Nephron (organoid): ENCODE measurements around the gene TRIM9.
"Not testable (repeated sequence)": the region's sequence is repeated elsewhere in the genome, so short reads cannot be mapped to it uniquely, and the experiment has no call there.

Source experiments
- H3K27ac Mint-ChIP-seq, 3 experiments: 2 replicates each; pipeline ENCODE4 v1.8.0; 2020; ENCODE audit warnings: mixed read lengths in 3 of 3, mild to moderate bottlenecking in 2 of 3, moderate library complexity in 1 of 3
- H3K27me3 Mint-ChIP-seq: 2 replicates; pipeline ENCODE4 v1.8.0; 2021; ENCODE audit warnings: low read depth, mild to moderate bottlenecking, moderate library complexity, mixed read lengths
- H3K36me3 Mint-ChIP-seq: 2 replicates; pipeline ENCODE4 v1.8.0; 2020; ENCODE audit warnings: low read depth, mixed read lengths
- H3K4me1 Mint-ChIP-seq: 2 replicates; pipeline ENCODE4 v1.8.0; 2020; ENCODE audit warnings: mixed read lengths
- H3K4me3 Mint-ChIP-seq, 3 experiments: 2 replicates each; pipeline ENCODE4 v1.8.0; 2020; ENCODE audit warnings: mild to moderate bottlenecking in 3 of 3, mixed read lengths in 3 of 3, moderate library complexity in 2 of 3
- H3K9me3 Mint-ChIP-seq: 2 replicates; pipeline ENCODE4 v1.8.0; 2020; ENCODE audit warnings: mixed read lengths
- TF ChIP-seq, protein P1 (sequence below), 3 experiments: fragments of 200-600 bp; sonication (generic); IDR thresholded peaks; one replicate each; pipeline ENCODE4 v1.5.0; 2021; ENCODE audit warnings: antibody characterized with exemption in 3 of 3; ENCODE audit not compliant: unreplicated experiment in 3 of 3

The TRIM9 gene

DNA sequence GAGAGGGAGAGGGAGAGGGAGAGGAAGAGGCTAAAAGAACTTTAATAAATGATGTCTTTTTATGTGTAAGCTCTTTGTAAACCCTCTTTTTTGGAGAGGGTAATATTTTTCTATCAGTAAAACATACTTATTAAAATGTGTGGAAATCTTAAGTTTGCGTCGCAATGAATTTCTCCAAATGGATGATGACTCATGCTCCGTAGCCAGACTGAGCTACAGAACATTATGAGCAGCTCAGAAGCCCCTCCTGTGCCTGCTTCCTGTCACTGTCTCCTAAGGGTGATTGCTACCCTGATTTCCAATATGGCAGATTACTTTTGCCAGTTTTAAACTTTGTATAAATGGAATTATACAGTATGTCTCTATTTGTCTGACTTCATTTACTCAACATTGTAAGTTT lies 137.6 kb downstream of the TRIM9 start:
- Mint-ChIP-seq H3K27ac (no peak overlapping the region), H3K36me3 (no peaks in the 10 kb centered on the region), H3K9me3 (no peaks in the 10 kb centered on the region), H3K4me3 (no peak overlapping the region), H3K27me3 (no peaks in the 10 kb centered on the region), H3K4me1 (peaks cover 21% of the 10 kb centered on the region)
- TF ChIP-seq, protein P1, sequence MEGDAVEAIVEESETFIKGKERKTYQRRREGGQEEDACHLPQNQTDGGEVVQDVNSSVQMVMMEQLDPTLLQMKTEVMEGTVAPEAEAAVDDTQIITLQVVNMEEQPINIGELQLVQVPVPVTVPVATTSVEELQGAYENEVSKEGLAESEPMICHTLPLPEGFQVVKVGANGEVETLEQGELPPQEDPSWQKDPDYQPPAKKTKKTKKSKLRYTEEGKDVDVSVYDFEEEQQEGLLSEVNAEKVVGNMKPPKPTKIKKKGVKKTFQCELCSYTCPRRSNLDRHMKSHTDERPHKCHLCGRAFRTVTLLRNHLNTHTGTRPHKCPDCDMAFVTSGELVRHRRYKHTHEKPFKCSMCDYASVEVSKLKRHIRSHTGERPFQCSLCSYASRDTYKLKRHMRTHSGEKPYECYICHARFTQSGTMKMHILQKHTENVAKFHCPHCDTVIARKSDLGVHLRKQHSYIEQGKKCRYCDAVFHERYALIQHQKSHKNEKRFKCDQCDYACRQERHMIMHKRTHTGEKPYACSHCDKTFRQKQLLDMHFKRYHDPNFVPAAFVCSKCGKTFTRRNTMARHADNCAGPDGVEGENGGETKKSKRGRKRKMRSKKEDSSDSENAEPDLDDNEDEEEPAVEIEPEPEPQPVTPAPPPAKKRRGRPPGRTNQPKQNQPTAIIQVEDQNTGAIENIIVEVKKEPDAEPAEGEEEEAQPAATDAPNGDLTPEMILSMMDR (IDR thresholded peaks at IDR 0.05; ENCODE audit: unreplicated experiment in 3 of 3): no peak

DNA sequence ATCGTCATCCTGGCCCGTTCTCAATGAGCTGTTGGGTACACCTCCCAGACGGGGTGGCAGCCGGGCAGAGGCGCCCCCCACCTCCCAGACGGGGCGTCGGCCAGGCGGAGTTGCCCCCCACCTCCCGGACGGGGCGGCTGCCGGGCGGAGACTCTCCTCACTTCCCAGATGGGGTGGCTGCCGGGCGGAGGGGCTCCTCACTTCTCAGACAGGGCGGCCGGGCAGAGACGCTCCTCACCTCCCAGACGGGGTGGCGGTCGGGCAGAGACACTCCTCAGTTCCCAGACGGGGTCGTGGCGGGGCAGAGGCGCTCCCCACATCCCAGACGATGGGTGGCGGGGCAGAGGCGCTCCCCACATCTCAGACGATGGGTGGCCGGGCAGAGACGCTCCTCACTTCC lies 138.5 kb downstream of the TRIM9 start:
- not testable (repeated sequence) for H3K9me3 Mint-ChIP-seq, H3K4me3 Mint-ChIP-seq, H3K36me3 Mint-ChIP-seq, H3K27me3 Mint-ChIP-seq, H3K27ac Mint-ChIP-seq
- peaks cover 13% of the 10 kb centered on the region for H3K4me1 Mint-ChIP-seq

DNA sequence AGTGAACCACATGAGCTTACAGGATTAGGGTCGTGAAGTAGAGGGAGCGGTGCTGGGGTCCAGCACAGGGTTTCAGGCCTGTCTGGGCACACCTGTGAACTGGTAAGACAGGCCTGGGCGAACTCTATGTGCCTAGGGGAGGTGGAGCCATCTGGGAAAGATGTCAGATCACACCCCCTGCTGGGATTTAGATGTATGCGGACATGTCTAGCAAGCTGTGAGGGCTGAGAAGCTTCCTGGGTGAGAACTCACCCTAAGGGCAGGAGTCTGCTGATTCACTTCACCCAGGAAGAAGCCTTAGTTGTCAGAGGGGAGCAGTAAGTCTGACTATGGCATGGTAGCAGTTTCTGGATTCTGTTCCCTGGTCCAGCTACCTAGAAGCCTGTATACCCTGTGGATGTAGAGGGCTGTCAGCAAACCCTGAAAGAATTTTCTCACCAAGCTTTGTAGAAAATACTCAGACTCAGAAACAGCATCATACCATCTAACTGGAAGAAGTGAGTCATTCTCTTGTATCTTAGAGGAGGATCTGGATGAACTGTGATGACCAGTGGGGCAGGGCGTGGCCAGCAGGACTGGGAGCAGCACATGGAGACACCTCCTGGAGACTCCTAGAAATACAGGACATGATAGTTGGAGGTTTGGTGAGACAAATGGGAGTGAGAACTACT lies 139.4 kb downstream of the TRIM9 start:
- Mint-ChIP-seq H3K4me1 (peaks cover 5% of the 10 kb centered on the region), H3K27ac (peak overlapping the region in 2 of 3 experiments; percentile 19 to 55), H3K27me3 (no peaks in the 10 kb centered on the region), H3K36me3 (no peaks in the 10 kb centered on the region), H3K9me3 (no peaks in the 10 kb centered on the region), H3K4me3 (no peak overlapping the region)
- TF ChIP-seq, protein P1 (IDR thresholded peaks at IDR 0.05; ENCODE audit: unreplicated experiment in 3 of 3): peak in 2 of 3 experiments; percentile 13 to 28

DNA sequence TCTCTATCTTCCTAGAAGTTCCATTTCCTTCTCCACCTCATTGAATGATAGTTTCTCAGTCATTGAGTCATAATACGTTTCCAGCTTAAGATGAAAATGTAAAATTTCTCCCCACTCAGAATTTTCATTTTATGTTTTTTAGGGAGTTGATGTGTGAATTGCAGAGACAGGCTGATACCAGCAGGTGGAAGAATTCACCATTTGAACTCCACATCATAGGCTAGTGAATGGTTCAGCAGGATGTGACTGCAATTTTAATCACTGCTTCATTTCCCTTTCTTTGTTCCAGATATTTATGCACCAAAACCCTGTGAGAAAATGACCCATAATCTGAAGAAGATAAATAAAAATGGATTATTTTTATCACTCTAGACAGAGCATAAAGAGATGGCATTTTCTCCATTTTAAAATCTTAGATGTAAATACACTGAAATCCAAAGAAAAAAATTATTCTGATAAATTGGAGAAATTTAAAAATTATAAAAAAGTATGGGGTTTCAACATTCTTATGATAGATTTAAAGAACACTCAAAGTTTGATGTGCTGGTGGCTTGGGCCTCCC lies 140.0 kb downstream of the TRIM9 start:
- Mint-ChIP-seq H3K9me3 (no peaks in the 10 kb centered on the region), H3K36me3 (no peaks in the 10 kb centered on the region), H3K4me3 (no peak overlapping the region), H3K27ac (peak overlapping the region in 1 of 3 experiments; percentile 1), H3K4me1 (peaks cover 5% of the 10 kb centered on the region), H3K27me3 (no peaks in the 10 kb centered on the region)
- TF ChIP-seq, protein P1 (IDR thresholded peaks at IDR 0.05; ENCODE audit: unreplicated experiment in 3 of 3): peak; percentile 58 to 76 (median 72)

DNA sequence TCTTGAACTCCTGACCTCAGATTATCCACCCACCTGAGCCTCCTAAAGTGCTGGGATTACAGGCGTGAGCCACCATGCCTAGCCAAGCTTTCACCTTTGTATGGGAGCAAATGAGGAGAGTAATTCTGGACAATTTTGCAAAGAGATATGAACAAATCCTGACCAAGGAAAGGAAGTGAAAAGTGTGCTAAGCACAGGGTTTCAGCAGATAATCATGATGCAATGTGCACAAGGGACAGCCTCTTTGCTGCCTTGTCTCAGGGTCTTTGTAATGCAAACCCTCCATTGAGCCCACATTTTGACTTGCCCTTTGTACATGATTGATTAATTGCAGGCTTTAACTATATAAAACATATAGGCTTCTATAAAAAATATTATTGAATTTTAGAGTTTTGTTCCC lies 141.4 kb downstream of the TRIM9 start:
- H3K9me3 Mint-ChIP-seq: no peaks in the 10 kb centered on the region
- H3K36me3 Mint-ChIP-seq: no peaks in the 10 kb centered on the region
- H3K4me3 Mint-ChIP-seq: no peak overlapping the region
- no peaks in the 10 kb centered on the region for H3K27me3 Mint-ChIP-seq
- no peak overlapping the region for H3K27ac Mint-ChIP-seq
- TF ChIP-seq, protein P1 (IDR thresholded peaks at IDR 0.05; ENCODE audit: unreplicated experiment in 3 of 3): no peak
- H3K4me1 Mint-ChIP-seq: peaks cover 5% of the 10 kb centered on the region

DNA sequence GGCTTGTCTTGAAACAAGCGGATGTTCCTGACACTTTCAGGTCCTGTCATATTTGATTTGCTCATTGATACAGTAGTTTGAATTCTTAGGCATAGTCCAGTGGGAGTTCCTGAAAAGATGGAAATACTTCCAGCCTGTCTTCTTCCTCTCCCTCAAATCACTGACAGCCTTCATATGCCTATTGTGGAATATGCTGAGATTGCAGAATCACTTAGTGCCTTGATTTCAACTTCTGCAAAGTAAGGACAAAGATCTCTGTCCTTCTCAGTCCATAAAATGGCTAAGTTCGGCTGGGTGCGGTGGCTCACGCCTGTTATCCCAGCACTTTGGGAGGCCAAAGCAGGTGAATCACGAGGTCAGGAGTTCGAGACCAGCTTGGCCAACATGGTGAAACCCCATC lies 143.9 kb downstream of the TRIM9 start:
- Mint-ChIP-seq H3K4me3 (no peak overlapping the region), H3K4me1 (peaks cover 9% of the 10 kb centered on the region)

More for the DNA sequence above, 143.9 kb downstream of the TRIM9 start:
- H3K27ac Mint-ChIP-seq: no peak overlapping the region
- peaks cover 3% of the 10 kb centered on the region for H3K9me3 Mint-ChIP-seq
- H3K36me3 Mint-ChIP-seq: no peaks in the 10 kb centered on the region
- no peaks in the 10 kb centered on the region for H3K27me3 Mint-ChIP-seq
- TF ChIP-seq, protein P1 (IDR thresholded peaks at IDR 0.05; ENCODE audit: unreplicated experiment in 3 of 3): no peak
